SU-DHL-6 (cell line): ENCODE data around the gene BHLHE23.

Experiments
- CTCF ChIP-seq: fragments of 200-600 bp; sonication (generic); IDR thresholded peaks from one replicate; pipeline ENCODE4 v1.5.1; 2017; ENCODE audit warnings: antibody characterized with exemption, mild to moderate bottlenecking, low read length, moderate library complexity; ENCODE audit not compliant: insufficient read depth, poor library complexity, severe bottlenecking
- EZH2phosphoT487 ChIP-seq: fragments of 200-600 bp; sonication (generic), shearing (Covaris generic); conservative IDR thresholded peaks from 2 replicates; pipeline ENCODE4 v1.6.1; 2018; ENCODE audit warnings: mild to moderate bottlenecking, antibody characterized with exemption, low read length, moderate library complexity, mixed read lengths

GRCh38 chr20:63007360-63007645 is 539 bp upstream of the BHLHE23 start:
- no peak for TF ChIP-seq CTCF
- no peak for TF ChIP-seq EZH2phosphoT487
